Mesendoderm (in vitro differentiated cells): ENCODE measurements around the gene PLXNC1.

Source experiments
- DNase-seq: peaks from one replicate; pipeline ENCODE4 v3.0.0; 2013
- H2AK5ac ChIP-seq: 2 replicates; pipeline ENCODE4 v1.6.1; 2013; ENCODE audit warnings: low read length, inconsistent platforms
- H2BK120ac ChIP-seq: 2 replicates; pipeline ENCODE4 v1.6.1; 2013; ENCODE audit warnings: low read depth, mild to moderate bottlenecking, low read length, moderate library complexity, mixed read lengths
- H2BK15ac ChIP-seq: replicated peaks from 2 replicates; pipeline ENCODE4 v1.6.1; 2013; ENCODE audit warnings: low read depth, mild to moderate bottlenecking, moderate library complexity
- H2BK5ac ChIP-seq: 2 replicates; pipeline ENCODE4 v1.6.1; 2013; ENCODE audit warnings: low read length, inconsistent platforms
- H3K18ac ChIP-seq: 2 replicates; pipeline ENCODE4 v1.6.1; 2013; ENCODE audit warnings: mild to moderate bottlenecking, low read length, mixed read lengths
- H3K23ac ChIP-seq: one replicate; pipeline ENCODE4 v1.6.1; 2013; ENCODE audit warnings: low read length
- H3K27ac ChIP-seq: 2 replicates; pipeline ENCODE4 v1.5.1; 2013; ENCODE audit warnings: low read depth, mild to moderate bottlenecking, inconsistent platforms, low read length, moderate library complexity
- H3K27me3 ChIP-seq: 2 replicates; pipeline ENCODE4 v1.6.1; 2013; ENCODE audit warnings: low read length, control low read depth, mild to moderate bottlenecking, inconsistent platforms; ENCODE audit not compliant: insufficient read depth, poor library complexity
- H3K36me3 ChIP-seq: 2 replicates; pipeline ENCODE4 v1.6.1; 2013; ENCODE audit warnings: low read length, inconsistent platforms; ENCODE audit not compliant: control insufficient read depth, insufficient read depth
- H3K4ac ChIP-seq: one replicate; pipeline ENCODE4 v1.6.1; 2013; ENCODE audit warnings: low read depth, mild to moderate bottlenecking, low read length, moderate library complexity
- H3K4me1 ChIP-seq: 2 replicates; pipeline ENCODE4 v1.6.1; 2013; ENCODE audit warnings: low read depth, low read length, inconsistent platforms; ENCODE audit not compliant: control insufficient read depth
- H3K4me2 ChIP-seq: 2 replicates; pipeline ENCODE4 v1.6.1; 2013; ENCODE audit warnings: low read length
- H3K4me3 ChIP-seq: 2 replicates; pipeline ENCODE4 v1.5.1; 2013; ENCODE audit warnings: mild to moderate bottlenecking, low read length
- H3K56ac ChIP-seq: one replicate; pipeline ENCODE4 v1.6.1; 2013; ENCODE audit warnings: low read length
- H3K79me1 ChIP-seq: 2 replicates; pipeline ENCODE4 v1.6.1; 2013; ENCODE audit warnings: low read length, inconsistent platforms
- H3K79me2 ChIP-seq: 2 replicates; pipeline ENCODE4 v1.6.1; 2013; ENCODE audit warnings: mild to moderate bottlenecking, low read length; ENCODE audit not compliant: control insufficient read depth, insufficient read depth
- H3K9ac ChIP-seq: 2 replicates; pipeline ENCODE4 v1.6.1; 2013; ENCODE audit warnings: low read length, inconsistent platforms
- H4K5ac ChIP-seq: one replicate; pipeline ENCODE4 v1.6.1; 2013; ENCODE audit warnings: low read length
- H4K8ac ChIP-seq: one replicate; pipeline ENCODE4 v1.6.1; 2013; ENCODE audit warnings: low read depth, mild to moderate bottlenecking, control low read depth, low read length, moderate library complexity
- WGBS: extraction: QIAGEN DNeasy Blood & Tissue Kit; methylation state at CpG from one replicate; pipeline ENCODE4 v1.1.7; 2013; ENCODE audit warnings: low lambda C conversion rate, missing lambda C conversion rate; ENCODE audit not compliant: insufficient coverage; ENCODE audit errors: extremely low coverage; 5-methylcytosine and 5-hydroxymethylcytosine counted together

The PLXNC1 gene

GRCh38 chr12:94230357-94230905 is 82.1 kb downstream of the PLXNC1 start:
- H3K9ac ChIP-seq: no peak overlapping the region

GRCh38 chr12:94231709-94232108 is 83.3 kb downstream of the PLXNC1 start:
- no peak overlapping the region for H2AK5ac ChIP-seq
- H3K79me2 ChIP-seq: no peaks in the 10 kb centered on the region
- no peaks in the 10 kb centered on the region for H3K36me3 ChIP-seq
- H3K4me1 ChIP-seq: no peaks in the 10 kb centered on the region
- no peak overlapping the region for H4K8ac ChIP-seq
- no peak overlapping the region for H2BK15ac ChIP-seq
- H2BK5ac ChIP-seq: no peak overlapping the region
- H3K56ac ChIP-seq: no peak overlapping the region
- no peak overlapping the region for H3K27ac ChIP-seq
- DNase-seq: no peak
- no peak overlapping the region for H3K23ac ChIP-seq
- H3K18ac ChIP-seq: no peak overlapping the region
- no CpG with 5 or more reads among the region's 3 CpGs for WGBS
- no peak overlapping the region for H3K4me2 ChIP-seq
- no peaks in the 10 kb centered on the region for H3K27me3 ChIP-seq
- H3K4ac ChIP-seq: no peak overlapping the region
- no peak overlapping the region for H4K5ac ChIP-seq
- H3K79me1 ChIP-seq: no peaks in the 10 kb centered on the region
- H3K9ac ChIP-seq: no peak overlapping the region
- no peak overlapping the region for H3K4me3 ChIP-seq
- H2BK120ac ChIP-seq: no peak overlapping the region

More at GRCh38 chr12:94230357-94230905, 82.1 kb downstream of the PLXNC1 start:
- Histone ChIP-seq H3K27ac (no peak overlapping the region), H4K5ac (no peak overlapping the region), H3K79me1 (no peaks in the 10 kb centered on the region), H3K79me2 (no peaks in the 10 kb centered on the region), H4K8ac (no peak overlapping the region), H2BK15ac (no peak overlapping the region), H3K23ac (no peak overlapping the region), H2AK5ac (no peak overlapping the region), H3K4ac (no peak overlapping the region), H3K18ac (no peak overlapping the region), H3K56ac (no peak overlapping the region), H3K36me3 (no peaks in the 10 kb centered on the region), H3K4me2 (no peak overlapping the region), H3K4me3 (no peak overlapping the region), H3K27me3 (no peaks in the 10 kb centered on the region), H3K4me1 (no peaks in the 10 kb centered on the region), H2BK120ac (no peak overlapping the region), H2BK5ac (no peak overlapping the region)
- no CpG with 5 or more reads among the region's 2 CpGs for WGBS
- no peak for DNase-seq

DNA sequence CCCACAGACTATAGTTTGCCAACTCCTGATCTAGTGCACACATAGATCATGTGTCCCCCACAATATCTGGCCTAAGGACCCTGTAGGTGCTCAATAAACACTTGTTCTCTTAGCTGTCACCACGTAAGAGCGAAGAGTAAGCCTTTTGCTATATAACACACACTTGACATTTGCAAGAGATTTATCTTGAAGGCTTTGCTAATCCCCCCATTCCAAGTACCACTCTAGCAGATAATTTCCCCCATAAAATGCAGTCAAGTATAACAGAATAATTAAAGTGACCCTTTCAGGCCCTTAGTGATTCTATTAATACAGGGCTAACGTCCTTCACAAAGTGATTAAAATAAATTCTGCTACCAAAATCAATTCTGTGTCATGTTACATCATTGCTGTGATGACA is 87.5 kb downstream of the PLXNC1 start:
- no peak overlapping the region for H4K5ac ChIP-seq
- no peak overlapping the region for H2BK15ac ChIP-seq
- H3K27me3 ChIP-seq: no peaks in the 10 kb centered on the region
- H3K4ac ChIP-seq: no peak overlapping the region
- H3K9ac ChIP-seq: no peak overlapping the region
- no peak overlapping the region for H3K18ac ChIP-seq
- no peak overlapping the region for H2BK120ac ChIP-seq
- no peaks in the 10 kb centered on the region for H3K4me1 ChIP-seq
- no peak for DNase-seq
- no peaks in the 10 kb centered on the region for H3K36me3 ChIP-seq
- H3K79me1 ChIP-seq: no peaks in the 10 kb centered on the region
- no peak overlapping the region for H4K8ac ChIP-seq
- no peak overlapping the region for H3K4me3 ChIP-seq
- no peak overlapping the region for H2AK5ac ChIP-seq
- no peaks in the 10 kb centered on the region for H3K79me2 ChIP-seq
- no CpG with 5 or more reads among the region's 3 CpGs for WGBS
- no peak overlapping the region for H3K56ac ChIP-seq
- no peak overlapping the region for H3K4me2 ChIP-seq
- no peak overlapping the region for H2BK5ac ChIP-seq
- H3K23ac ChIP-seq: no peak overlapping the region
- no peak overlapping the region for H3K27ac ChIP-seq

DNA sequence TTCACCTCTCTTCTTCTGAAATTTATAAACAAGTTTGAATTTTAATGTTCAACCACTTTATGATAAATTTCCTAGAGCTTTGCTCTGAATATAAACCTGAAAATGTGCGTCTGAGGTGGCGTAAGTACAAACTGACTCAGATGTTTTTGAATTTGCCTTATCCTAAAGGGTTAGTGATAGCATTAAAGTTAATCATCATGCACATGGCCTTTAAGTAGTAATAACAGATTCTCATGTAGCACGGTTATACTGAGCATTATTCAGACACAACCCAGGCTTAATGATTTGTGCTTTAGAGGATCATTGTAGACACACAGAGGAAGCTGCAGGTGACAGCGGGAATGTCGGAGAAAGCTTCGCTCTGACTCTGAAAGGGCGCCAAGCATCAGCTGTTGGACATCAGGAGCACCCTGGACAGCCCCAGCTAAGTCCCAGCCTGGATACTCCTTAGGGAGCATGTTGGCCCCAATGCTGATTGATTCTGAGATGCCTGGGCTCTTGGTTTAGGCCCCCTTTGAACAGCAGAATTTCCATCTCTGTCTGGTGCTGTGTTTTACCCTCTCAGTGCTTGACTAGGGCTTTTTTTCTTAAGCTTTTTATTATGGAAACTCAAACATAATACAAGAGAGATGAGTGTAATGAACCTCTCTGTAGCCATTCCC is 91.1 kb downstream of the PLXNC1 start:
- Histone ChIP-seq H3K4me2 (no peak overlapping the region), H3K4me3 (no peak overlapping the region), H3K36me3 (no peaks in the 10 kb centered on the region), H2AK5ac (no peak overlapping the region), H3K27ac (no peak overlapping the region), H2BK120ac (no peak overlapping the region), H4K5ac (no peak overlapping the region), H3K56ac (no peak overlapping the region), H3K9ac (no peak overlapping the region), H3K27me3 (no peaks in the 10 kb centered on the region), H4K8ac (no peak overlapping the region), H3K18ac (no peak overlapping the region), H3K23ac (no peak overlapping the region), H3K79me1 (no peaks in the 10 kb centered on the region), H3K4me1 (no peaks in the 10 kb centered on the region), H2BK5ac (no peak overlapping the region), H3K4ac (no peak overlapping the region), H2BK15ac (no peak overlapping the region), H3K79me2 (no peaks in the 10 kb centered on the region)
- WGBS: no CpG with 5 or more reads among the region's 7 CpGs
- no peak for DNase-seq

DNA sequence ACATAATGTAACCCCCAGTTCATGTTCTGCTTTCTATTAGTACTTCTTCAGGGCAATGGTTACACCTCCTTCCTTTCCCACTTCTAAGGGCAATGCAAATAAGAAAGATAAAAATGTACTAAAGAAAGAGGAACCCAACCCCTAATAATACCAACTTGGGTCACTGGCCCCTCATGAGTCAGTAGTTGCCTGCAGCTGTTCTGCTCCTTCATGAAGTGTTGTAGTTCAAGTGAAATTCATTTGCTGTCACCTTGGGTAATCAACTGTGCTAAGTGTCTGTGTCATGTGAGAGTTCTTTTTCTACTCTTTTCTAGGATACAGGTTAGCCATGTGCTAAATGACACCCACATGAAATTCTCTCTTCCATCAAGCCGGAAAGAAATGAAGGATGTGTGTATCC is 91.8 kb downstream of the PLXNC1 start:
- Histone ChIP-seq H3K23ac (no peak overlapping the region), H3K9ac (no peak overlapping the region), H3K4ac (no peak overlapping the region), H4K5ac (no peak overlapping the region), H3K79me1 (no peaks in the 10 kb centered on the region), H4K8ac (no peak overlapping the region), H3K79me2 (no peaks in the 10 kb centered on the region), H3K56ac (no peak overlapping the region), H3K4me3 (no peak overlapping the region), H2BK5ac (no peak overlapping the region), H3K27me3 (no peaks in the 10 kb centered on the region), H3K4me1 (no peaks in the 10 kb centered on the region), H2BK120ac (no peak overlapping the region), H3K36me3 (no peaks in the 10 kb centered on the region), H3K18ac (no peak overlapping the region), H3K27ac (no peak overlapping the region), H2BK15ac (no peak overlapping the region), H2AK5ac (no peak overlapping the region), H3K4me2 (no peak overlapping the region)
- no CpG with 5 or more reads among the region's 1 CpG for WGBS
- no peak for DNase-seq

DNA sequence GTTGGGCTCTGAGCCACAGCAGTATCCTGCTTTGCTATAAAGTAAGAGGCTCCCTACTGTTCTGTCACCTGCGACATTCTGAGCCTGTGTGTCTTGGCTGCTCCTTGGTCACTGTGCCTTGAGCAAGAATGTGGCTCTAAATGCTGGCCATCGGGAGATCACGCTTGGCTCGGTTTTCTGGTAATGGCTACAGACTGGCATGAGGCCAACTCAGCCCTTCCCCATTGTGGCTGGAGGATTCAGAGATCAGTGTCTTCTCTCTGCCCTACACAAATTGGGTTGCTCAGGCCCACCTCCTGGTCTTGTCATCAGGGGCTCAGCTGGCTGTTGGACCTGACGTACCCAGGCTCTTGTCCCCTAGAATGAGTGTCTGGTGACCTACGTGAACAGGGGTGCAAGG is 94.5 kb downstream of the PLXNC1 start:
- DNase-seq: no peak
- Histone ChIP-seq H3K18ac (no peak overlapping the region), H3K4me2 (no peak overlapping the region), H4K5ac (no peak overlapping the region), H3K36me3 (no peaks in the 10 kb centered on the region), H2AK5ac (no peak overlapping the region), H3K27ac (no peak overlapping the region), H3K4me3 (no peak overlapping the region), H2BK15ac (no peak overlapping the region), H3K27me3 (no peaks in the 10 kb centered on the region), H3K79me1 (no peaks in the 10 kb centered on the region), H2BK120ac (no peak overlapping the region), H3K23ac (no peak overlapping the region), H3K79me2 (no peaks in the 10 kb centered on the region), H3K9ac (no peak overlapping the region), H3K4me1 (no peaks in the 10 kb centered on the region), H3K56ac (no peak overlapping the region), H3K4ac (no peak overlapping the region), H4K8ac (no peak overlapping the region), H2BK5ac (no peak overlapping the region)
- WGBS: no CpG with 5 or more reads among the region's 6 CpGs
